K562 (cell line): ENCODE results near the gene CDK11B. TPM values are rescaled to one million over a fixed set of nuclear protein-coding genes. Genes with fewer than 3 reads are reported as not detected.
"Not testable (repeated sequence)": the region's sequence is repeated elsewhere in the genome, so short reads cannot be mapped to it uniquely, and the experiment has no call there.

Experiments
- MYC ChIP-seq, 2 experiments: fragments of 250-450 bp in 1 of 2; sonication (Bioruptor Pico) in 1 of 2; IDR thresholded peaks; 2 replicates each; pipeline versions ENCODE4 v1.5.1 to v1.6.1; 2012 to 2021; ENCODE audit warnings: low read depth in 2 of 2, borderline replicate concordance in 1 of 2, improper control_type of control experiment in 1 of 2, low read length in 1 of 2, mild to moderate bottlenecking in 1 of 2, moderate library complexity in 1 of 2
- RBFOX2 ChIP-seq: fragments of 200-400 bp; formaldehyde crosslinking; IDR thresholded peaks from 2 replicates; pipeline ENCODE4 v1.6.1; 2017; ENCODE audit warnings: low read depth, mild to moderate bottlenecking, low read length, moderate library complexity
- SP1 ChIP-seq: sonication (generic); formaldehyde crosslinking; IDR thresholded peaks from 2 replicates; pipeline ENCODE4 v1.8.1; 2022; ENCODE audit warnings: mild to moderate bottlenecking, missing genetic modification reagents
- SUPT5H ChIP-seq: fragments of 450-650 bp; IDR thresholded peaks from 2 replicates; pipeline ENCODE4 v1.6.1; 2016
- polyA plus RNA-seq, 8 experiments: library from polyadenylated mRNA; depleted of rRNA in 4 of 8; stranded (reverse) in 5 of 8; unstranded in 3 of 8; fragments of >200 nt; fragmentation: Nextera tagmentation in 2 of 8; fragmentation: Illumina TruSeq in 1 of 8; extraction: Ambion mirVana in 2 of 8; extraction: Trizol in 1 of 8; gene quantifications; 2 replicates each; pipeline versions ENCODE4 v1.2.1 to v1.2.3, GENCODE V29; 2011 to 2014; ENCODE audit warnings: inconsistent platforms in 1 of 8, missing spikeins in 1 of 8
- total RNA-seq, 7 experiments: library from RNA; depleted of rRNA in 6 of 7; stranded (reverse); fragments of >200 nt in 6 of 7; fragmentation: Illumina TruSeq in 2 of 7; extraction: Trizol in 2 of 7; gene quantifications; 2 replicates each; pipeline versions ENCODE4 v1.2.1 to v1.2.3, GENCODE V29; 2011 to 2021; ENCODE audit warnings: low replicate concordance in 1 of 7
- TF ChIP-seq, protein P1 (sequence below), 2 experiments: fragments of 450-650 bp; formaldehyde crosslinking in 1 of 2; IDR thresholded peaks; 2 replicates each; pipeline versions ENCODE4 v1.4.0 to v1.6.1; 2014 to 2020; ENCODE audit warnings: mild to moderate bottlenecking in 2 of 2, borderline replicate concordance in 1 of 2, low read depth in 1 of 2
- TF ChIP-seq, protein P2 (sequence below): sonication (generic); formaldehyde crosslinking; IDR thresholded peaks from 2 replicates; pipeline ENCODE4 v1.8.0; 2022; ENCODE audit warnings: mild to moderate bottlenecking, missing genetic modification reagents
- TF ChIP-seq, protein P3 (sequence below), 2 experiments: fragments of 450-650 bp; IDR thresholded peaks; 2 replicates each; pipeline ENCODE4 v1.6.1; 2018; ENCODE audit warnings: mild to moderate bottlenecking in 2 of 2, low read depth in 1 of 2; ENCODE audit not compliant: partially characterized antibody in 2 of 2

Gene CDK11B
- total and polyA plus RNA-seq, 9 of the 15 experiments (the other 6 are each of a cell fraction or from before 2014, with no cell fraction given), result 2.8 to 52.2 (median 19.5) TPM

DNA sequence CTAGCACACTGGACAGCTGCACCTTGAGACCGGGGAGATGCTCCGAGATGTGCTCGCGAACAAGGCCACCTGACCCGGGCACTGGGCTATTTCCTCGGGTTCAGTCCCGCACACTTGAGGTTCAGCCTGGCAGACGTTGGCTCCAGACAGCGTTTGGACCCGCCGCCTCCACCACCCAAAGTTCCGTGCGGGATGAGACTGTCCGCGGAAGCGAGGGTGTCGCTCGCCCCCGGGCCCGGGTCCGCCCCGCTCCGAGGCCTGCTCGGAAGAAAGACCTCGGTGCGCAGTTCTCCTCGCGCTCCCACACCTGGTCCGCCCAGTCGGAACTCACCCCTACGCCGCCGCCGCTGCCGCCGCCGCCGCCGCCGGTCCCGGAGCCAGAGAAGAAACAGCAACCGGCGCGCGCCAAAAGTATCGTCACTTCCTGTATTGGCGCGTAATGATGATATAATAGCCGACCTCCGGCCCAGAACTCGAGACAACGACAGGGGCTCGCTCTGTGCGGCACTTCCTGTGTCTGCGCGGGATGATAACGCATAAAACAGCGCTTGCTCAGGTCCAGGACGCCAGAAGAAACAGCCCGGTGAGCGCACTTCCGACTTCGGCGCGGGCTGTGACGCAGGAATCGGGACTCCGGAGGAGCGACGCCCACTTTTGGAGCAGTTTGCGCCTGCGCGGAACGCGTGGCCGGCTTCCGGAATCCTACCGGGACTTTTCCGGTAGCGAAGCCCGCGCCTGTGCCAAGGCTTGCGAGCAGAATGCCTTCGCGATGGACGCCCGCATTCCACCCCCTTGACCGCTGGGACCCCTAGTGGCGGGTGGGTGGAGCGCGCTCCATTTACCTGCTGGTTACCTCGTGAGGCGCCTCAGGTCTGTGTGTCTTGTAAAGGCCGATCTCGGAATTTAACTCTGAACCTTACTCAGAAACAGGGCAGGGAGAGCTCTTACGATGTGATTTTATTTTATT is at the start of gene CDK11B (continued):
- TF ChIP-seq, protein P1, sequence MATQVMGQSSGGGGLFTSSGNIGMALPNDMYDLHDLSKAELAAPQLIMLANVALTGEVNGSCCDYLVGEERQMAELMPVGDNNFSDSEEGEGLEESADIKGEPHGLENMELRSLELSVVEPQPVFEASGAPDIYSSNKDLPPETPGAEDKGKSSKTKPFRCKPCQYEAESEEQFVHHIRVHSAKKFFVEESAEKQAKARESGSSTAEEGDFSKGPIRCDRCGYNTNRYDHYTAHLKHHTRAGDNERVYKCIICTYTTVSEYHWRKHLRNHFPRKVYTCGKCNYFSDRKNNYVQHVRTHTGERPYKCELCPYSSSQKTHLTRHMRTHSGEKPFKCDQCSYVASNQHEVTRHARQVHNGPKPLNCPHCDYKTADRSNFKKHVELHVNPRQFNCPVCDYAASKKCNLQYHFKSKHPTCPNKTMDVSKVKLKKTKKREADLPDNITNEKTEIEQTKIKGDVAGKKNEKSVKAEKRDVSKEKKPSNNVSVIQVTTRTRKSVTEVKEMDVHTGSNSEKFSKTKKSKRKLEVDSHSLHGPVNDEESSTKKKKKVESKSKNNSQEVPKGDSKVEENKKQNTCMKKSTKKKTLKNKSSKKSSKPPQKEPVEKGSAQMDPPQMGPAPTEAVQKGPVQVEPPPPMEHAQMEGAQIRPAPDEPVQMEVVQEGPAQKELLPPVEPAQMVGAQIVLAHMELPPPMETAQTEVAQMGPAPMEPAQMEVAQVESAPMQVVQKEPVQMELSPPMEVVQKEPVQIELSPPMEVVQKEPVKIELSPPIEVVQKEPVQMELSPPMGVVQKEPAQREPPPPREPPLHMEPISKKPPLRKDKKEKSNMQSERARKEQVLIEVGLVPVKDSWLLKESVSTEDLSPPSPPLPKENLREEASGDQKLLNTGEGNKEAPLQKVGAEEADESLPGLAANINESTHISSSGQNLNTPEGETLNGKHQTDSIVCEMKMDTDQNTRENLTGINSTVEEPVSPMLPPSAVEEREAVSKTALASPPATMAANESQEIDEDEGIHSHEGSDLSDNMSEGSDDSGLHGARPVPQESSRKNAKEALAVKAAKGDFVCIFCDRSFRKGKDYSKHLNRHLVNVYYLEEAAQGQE (IDR thresholded peaks at IDR 0.05; ENCODE audit: borderline replicate concordance), result not testable (repeated sequence)
- TF ChIP-seq, protein P1 (CRISPR knock-in tag; IDR thresholded peaks at IDR 0.05; ENCODE audit: low read depth), result 0 out of 2 replicates have a peak, but pooled peaks have one; percentile 28
- TF ChIP-seq MYC (IDR thresholded peaks at IDR 0.05; ENCODE audit: low read depth, low read length) (peak; percentile 72), MYC (CRISPR knock-in tag; IDR thresholded peaks at IDR 0.05; ENCODE audit: borderline replicate concordance, low read depth) (peak; percentile 38; the same call in 1 of the 2 replicates), SP1 (CRISPR knock-in tag) (peak; percentile 74; the same call in 1 of the 2 replicates), RBFOX2 (peak; percentile 73), SUPT5H (peak; percentile 71)
- TF ChIP-seq, protein P2, sequence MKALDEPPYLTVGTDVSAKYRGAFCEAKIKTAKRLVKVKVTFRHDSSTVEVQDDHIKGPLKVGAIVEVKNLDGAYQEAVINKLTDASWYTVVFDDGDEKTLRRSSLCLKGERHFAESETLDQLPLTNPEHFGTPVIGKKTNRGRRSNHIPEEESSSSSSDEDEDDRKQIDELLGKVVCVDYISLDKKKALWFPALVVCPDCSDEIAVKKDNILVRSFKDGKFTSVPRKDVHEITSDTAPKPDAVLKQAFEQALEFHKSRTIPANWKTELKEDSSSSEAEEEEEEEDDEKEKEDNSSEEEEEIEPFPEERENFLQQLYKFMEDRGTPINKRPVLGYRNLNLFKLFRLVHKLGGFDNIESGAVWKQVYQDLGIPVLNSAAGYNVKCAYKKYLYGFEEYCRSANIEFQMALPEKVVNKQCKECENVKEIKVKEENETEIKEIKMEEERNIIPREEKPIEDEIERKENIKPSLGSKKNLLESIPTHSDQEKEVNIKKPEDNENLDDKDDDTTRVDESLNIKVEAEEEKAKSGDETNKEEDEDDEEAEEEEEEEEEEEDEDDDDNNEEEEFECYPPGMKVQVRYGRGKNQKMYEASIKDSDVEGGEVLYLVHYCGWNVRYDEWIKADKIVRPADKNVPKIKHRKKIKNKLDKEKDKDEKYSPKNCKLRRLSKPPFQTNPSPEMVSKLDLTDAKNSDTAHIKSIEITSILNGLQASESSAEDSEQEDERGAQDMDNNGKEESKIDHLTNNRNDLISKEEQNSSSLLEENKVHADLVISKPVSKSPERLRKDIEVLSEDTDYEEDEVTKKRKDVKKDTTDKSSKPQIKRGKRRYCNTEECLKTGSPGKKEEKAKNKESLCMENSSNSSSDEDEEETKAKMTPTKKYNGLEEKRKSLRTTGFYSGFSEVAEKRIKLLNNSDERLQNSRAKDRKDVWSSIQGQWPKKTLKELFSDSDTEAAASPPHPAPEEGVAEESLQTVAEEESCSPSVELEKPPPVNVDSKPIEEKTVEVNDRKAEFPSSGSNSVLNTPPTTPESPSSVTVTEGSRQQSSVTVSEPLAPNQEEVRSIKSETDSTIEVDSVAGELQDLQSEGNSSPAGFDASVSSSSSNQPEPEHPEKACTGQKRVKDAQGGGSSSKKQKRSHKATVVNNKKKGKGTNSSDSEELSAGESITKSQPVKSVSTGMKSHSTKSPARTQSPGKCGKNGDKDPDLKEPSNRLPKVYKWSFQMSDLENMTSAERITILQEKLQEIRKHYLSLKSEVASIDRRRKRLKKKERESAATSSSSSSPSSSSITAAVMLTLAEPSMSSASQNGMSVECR, result peak; percentile 75
- TF ChIP-seq, protein P3, sequence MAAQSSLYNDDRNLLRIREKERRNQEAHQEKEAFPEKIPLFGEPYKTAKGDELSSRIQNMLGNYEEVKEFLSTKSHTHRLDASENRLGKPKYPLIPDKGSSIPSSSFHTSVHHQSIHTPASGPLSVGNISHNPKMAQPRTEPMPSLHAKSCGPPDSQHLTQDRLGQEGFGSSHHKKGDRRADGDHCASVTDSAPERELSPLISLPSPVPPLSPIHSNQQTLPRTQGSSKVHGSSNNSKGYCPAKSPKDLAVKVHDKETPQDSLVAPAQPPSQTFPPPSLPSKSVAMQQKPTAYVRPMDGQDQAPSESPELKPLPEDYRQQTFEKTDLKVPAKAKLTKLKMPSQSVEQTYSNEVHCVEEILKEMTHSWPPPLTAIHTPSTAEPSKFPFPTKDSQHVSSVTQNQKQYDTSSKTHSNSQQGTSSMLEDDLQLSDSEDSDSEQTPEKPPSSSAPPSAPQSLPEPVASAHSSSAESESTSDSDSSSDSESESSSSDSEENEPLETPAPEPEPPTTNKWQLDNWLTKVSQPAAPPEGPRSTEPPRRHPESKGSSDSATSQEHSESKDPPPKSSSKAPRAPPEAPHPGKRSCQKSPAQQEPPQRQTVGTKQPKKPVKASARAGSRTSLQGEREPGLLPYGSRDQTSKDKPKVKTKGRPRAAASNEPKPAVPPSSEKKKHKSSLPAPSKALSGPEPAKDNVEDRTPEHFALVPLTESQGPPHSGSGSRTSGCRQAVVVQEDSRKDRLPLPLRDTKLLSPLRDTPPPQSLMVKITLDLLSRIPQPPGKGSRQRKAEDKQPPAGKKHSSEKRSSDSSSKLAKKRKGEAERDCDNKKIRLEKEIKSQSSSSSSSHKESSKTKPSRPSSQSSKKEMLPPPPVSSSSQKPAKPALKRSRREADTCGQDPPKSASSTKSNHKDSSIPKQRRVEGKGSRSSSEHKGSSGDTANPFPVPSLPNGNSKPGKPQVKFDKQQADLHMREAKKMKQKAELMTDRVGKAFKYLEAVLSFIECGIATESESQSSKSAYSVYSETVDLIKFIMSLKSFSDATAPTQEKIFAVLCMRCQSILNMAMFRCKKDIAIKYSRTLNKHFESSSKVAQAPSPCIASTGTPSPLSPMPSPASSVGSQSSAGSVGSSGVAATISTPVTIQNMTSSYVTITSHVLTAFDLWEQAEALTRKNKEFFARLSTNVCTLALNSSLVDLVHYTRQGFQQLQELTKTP (IDR thresholded peaks at IDR 0.05; ENCODE audit: low read depth in 1 of 2, partially characterized antibody in 2 of 2), result peak in 1 of 2 experiments; percentile 48
